Lower lobe of right lung (tissue), 2 donors: ENCODE data around the gene APCDD1L. TPM values are rescaled to one million over a fixed set of nuclear protein-coding genes. Genes with fewer than 3 reads are reported as not detected.
"Not testable (repeated sequence)": the region's sequence is repeated elsewhere in the genome, so short reads cannot be mapped to it uniquely, and the experiment has no call there.

Source experiments
- ATAC-seq, 2 donors: fragments of 200-7000 bp; cut with Tn5 transposase; one replicate each; pipeline ENCODE4 v1.9.1; 2020 to 2022; ENCODE audit warnings: mild to moderate bottlenecking in 2 of 2, moderate library complexity in 2 of 2
- DNase-seq: peaks from one replicate; pipeline ENCODE4 v3.0.0-alpha.2; 2020
- H3K27ac ChIP-seq: fragments of 200-600 bp; one replicate; pipeline ENCODE4 v1.8.0; 2022
- H3K27me3 ChIP-seq: fragments of 200-600 bp; one replicate; pipeline ENCODE4 v1.8.0; 2022; ENCODE audit warnings: low read depth
- H3K36me3 ChIP-seq: fragments of 200-600 bp; one replicate; pipeline ENCODE4 v1.8.0; 2022; ENCODE audit warnings: mild to moderate bottlenecking
- H3K4me1 ChIP-seq: fragments of 200-600 bp; one replicate; pipeline ENCODE4 v1.8.0; 2022
- H3K4me3 ChIP-seq: fragments of 200-600 bp; one replicate; pipeline ENCODE4 v1.8.0; 2022; ENCODE audit warnings: mild to moderate bottlenecking
- H3K9me3 ChIP-seq: fragments of 200-600 bp; one replicate; pipeline ENCODE4 v1.8.0; 2022
- CTCF ChIP-seq: fragments of 200-600 bp; IDR thresholded peaks from one replicate; pipeline ENCODE4 v1.8.0; 2022; ENCODE audit warnings: antibody characterized with exemption, mild to moderate bottlenecking
- intact Hi-C: fragments of 100-400 bp; cut with DNase I; formaldehyde crosslinking; loops from one replicate; pipeline ENCODE4 v1.11.0; 2022
- total RNA-seq: library from RNA; stranded (reverse); fragmentation: NEBNext Ultra II Directional; extraction: Animal tissue kit (Norgen Biotek cat#: 25700); gene quantifications from one replicate; pipeline ENCODE4 v1.2.1, GENCODE V29; 2021
- donor health status: DM: no; HTN: yes; CAD: no; lungs with severe emphysema.

The APCDD1L gene
- total RNA-seq, 1 donor from 2014 or later: not detected

GRCh38 chr20:58431134-58431533, 84.1 kb downstream of the APCDD1L start:
- intact Hi-C loops: no loop called here
- Histone ChIP-seq H3K36me3 (peaks cover 10% of the 10 kb centered on the region), H3K27ac (no peak overlapping the region), H3K9me3 (no peaks in the 10 kb centered on the region), H3K27me3 (no peaks in the 10 kb centered on the region), H3K4me1 (peaks cover 12% of the 10 kb centered on the region), H3K4me3 (no peak overlapping the region)
- TF ChIP-seq CTCF: no peak
- ATAC-seq (no peak), DNase-seq (no peak)

- Histone ChIP-seq H3K4me1 (peaks cover 25% of the 10 kb centered on the region), H3K4me3 (no peak overlapping the region), H3K36me3 (peaks cover 18% of the 10 kb centered on the region), H3K27me3 (no peaks in the 10 kb centered on the region), H3K9me3 (no peaks in the 10 kb centered on the region), H3K27ac (no peak overlapping the region)
- no peak for ATAC-seq
- TF ChIP-seq CTCF: no peak
- intact Hi-C loops: no loop called here
- no peak for DNase-seq
These were observed 85.9 kb downstream of the APCDD1L start for GRCh38 chr20:58429303-58429702.

GRCh38 chr20:58428364-58428763, 86.8 kb downstream of the APCDD1L start:
- TF ChIP-seq CTCF: no peak
- no peak for DNase-seq
- Histone ChIP-seq H3K4me3 (no peak overlapping the region), H3K36me3 (peaks cover 18% of the 10 kb centered on the region), H3K27ac (no peak overlapping the region), H3K4me1 (peaks cover 34% of the 10 kb centered on the region), H3K27me3 (no peaks in the 10 kb centered on the region), H3K9me3 (no peaks in the 10 kb centered on the region)
- ATAC-seq: no peak
- intact Hi-C loops: no loop called here

GRCh38 chr20:58427571-58427970, 87.6 kb downstream of the APCDD1L start:
- H3K27me3 ChIP-seq, H3K27ac ChIP-seq, ATAC-seq, DNase-seq, intact Hi-C loops, H3K9me3 ChIP-seq, H3K4me3 ChIP-seq: not testable (repeated sequence)
- Histone ChIP-seq H3K36me3 (peaks cover 18% of the 10 kb centered on the region), H3K4me1 (peaks cover 31% of the 10 kb centered on the region)

GRCh38 chr20:58424218-58424969, 90.8 kb downstream of the APCDD1L start:
- DNase-seq: no peak
- peak in 1 of 2 donors; percentile 45 for ATAC-seq
- intact Hi-C loops: no loop called here
- no peak for TF ChIP-seq CTCF
- H3K36me3 ChIP-seq: peaks cover 39% of the 10 kb centered on the region
- peaks cover 28% of the 10 kb centered on the region for H3K4me1 ChIP-seq
- no peaks in the 10 kb centered on the region for H3K27me3 ChIP-seq
- H3K4me3 ChIP-seq: no peak overlapping the region
- H3K9me3 ChIP-seq: no peaks in the 10 kb centered on the region
- peak overlapping the region; percentile 2 for H3K27ac ChIP-seq

GRCh38 chr20:58421497-58421850, 93.7 kb downstream of the APCDD1L start:
- Histone ChIP-seq H3K27me3 (no peaks in the 10 kb centered on the region), H3K4me1 (peaks cover 41% of the 10 kb centered on the region), H3K9me3 (no peaks in the 10 kb centered on the region), H3K4me3 (no peak overlapping the region), H3K36me3 (peaks cover 47% of the 10 kb centered on the region), H3K27ac (no peak overlapping the region)
- TF ChIP-seq CTCF: no peak
- ATAC-seq: peak; percentile 44 to 56
- intact Hi-C loops: no loop called here
- DNase-seq: no peak
